ENCODE data around the gene MCF2L2. TPM values are rescaled to one million over a fixed set of nuclear protein-coding genes. Genes with fewer than 3 reads are reported as not detected.

MCF2L2 gene
- total RNA-seq, 1 experiment from 2014 or later, result 5.3 TPM

DNA sequence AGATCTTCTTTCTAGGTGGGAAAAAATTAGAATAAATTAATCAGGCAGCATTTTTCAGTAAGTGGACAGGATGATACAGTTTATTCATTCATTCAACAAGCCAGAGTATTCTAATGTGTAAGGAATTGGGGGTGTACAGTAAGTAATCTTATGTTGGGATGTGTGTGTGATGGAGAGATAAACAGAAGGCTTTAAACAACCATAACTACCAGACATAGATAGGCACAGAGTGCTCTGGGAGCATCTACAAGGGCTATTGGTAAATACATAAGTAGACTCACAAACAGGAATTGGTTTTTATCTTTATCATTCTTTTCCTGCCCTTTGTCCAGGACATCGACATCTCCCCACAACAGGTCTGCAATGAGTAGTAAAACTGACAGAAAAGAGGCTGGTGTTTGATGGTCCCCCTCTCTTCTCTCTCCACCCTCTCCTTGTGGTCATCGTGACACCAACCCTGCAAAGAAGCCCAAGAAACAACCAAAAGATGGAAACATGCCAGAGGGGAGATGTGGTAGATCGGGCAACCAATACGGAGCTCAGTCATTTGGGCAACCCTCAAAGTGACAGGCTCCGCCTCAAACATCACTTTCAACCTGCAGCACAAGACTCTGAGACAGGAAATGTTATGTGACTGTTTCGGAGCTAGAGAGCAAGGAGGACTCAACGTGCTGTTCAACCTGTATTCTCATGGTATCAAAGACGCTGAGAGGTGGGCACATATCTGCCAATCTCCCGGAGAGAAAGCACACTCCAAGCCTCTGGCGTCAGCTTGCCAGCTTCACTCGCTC, 204.0 kb downstream of the MCF2L2 start:
- no peak for DNase-seq
- Histone ChIP-seq H3K4me3 (ENCODE audit: insufficient read depth, low read depth, low read length) (no peak overlapping the region), H3K27me3 (ENCODE audit: control insufficient read depth, insufficient read depth, low read length) (no peaks in the 10 kb centered on the region), H3K36me3 (replicated peaks; ENCODE audit: control insufficient read depth, insufficient read depth, low read length) (no peaks in the 10 kb centered on the region)

DNA sequence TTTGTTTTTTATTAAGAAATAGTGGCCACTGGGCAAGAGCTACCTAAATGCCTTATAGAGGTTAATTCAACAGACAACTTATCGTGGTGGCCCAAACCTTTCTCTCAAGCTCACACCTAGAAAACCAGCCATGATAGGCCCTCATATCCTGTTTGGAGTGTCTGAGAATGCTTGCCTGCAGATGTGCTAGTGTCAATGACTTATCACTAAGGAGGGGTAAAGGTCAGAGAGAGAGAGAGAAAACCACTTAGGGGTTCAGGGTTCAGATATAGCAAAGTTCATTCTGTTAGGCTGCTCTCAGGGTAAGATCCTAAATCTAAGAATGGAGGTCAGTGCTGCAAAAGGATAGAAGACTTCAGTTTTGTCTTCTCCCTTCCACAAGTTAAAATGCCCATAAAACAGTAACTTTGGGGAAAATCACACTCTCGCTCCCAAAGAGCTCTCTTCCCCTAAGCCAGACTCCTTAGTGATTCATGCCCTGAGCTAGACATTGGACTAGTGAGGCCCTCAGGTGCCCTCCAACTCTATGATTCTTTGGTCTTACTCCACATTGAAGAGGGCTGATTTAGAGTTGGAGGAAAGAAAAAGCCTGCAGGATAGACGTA, 205.7 kb downstream of the MCF2L2 start:
- no peaks in the 10 kb centered on the region for H3K27me3 ChIP-seq (ENCODE audit: control insufficient read depth, insufficient read depth, low read length)
- no peaks in the 10 kb centered on the region for H3K36me3 ChIP-seq (replicated peaks; ENCODE audit: control insufficient read depth, insufficient read depth, low read length)
- no peak overlapping the region for H3K4me3 ChIP-seq (ENCODE audit: insufficient read depth, low read depth, low read length)
- no peak for DNase-seq

DNA sequence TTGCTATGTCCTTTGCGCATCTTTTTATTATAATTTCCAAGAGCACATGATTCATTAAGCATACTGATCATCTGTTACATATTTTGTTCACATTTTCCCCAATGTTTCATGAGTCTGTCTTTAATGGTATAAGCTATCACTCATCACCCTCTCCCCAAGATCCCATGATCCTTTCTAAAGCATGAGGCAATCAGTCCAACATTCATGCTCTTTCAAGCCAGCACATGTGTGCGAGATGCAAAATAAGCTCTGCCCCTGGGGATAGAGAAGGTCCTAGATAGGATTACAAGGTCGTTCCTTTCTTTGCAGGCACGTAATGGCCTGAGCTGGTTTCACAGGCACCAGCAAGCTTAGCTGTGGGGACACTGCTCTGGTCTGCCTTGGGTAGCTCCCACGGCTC, 207.6 kb downstream of the MCF2L2 start:
- no peak overlapping the region for H3K4me3 ChIP-seq (ENCODE audit: insufficient read depth, low read depth, low read length)
- no peaks in the 10 kb centered on the region for H3K36me3 ChIP-seq (replicated peaks; ENCODE audit: control insufficient read depth, insufficient read depth, low read length)
- no peaks in the 10 kb centered on the region for H3K27me3 ChIP-seq (ENCODE audit: control insufficient read depth, insufficient read depth, low read length)
- no peak for DNase-seq

DNA sequence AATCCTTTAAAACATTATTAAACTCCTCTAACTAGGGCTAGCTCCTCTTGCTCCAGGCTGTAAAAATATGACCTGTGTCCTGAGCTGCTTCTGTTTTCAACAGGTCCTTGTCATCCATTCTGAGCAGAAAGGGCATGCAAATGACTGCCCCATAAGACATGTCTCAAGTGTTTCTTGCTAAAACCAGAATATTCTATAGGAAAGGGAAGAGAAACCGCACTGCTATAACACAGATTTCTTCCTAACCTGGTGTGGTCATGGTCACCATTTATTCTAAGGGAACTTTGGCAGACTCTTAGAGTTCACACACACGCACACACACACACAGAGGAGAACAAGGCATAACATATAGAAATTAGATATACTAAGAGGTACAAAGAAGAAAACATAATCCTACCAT, 209.6 kb downstream of the MCF2L2 start:
- Histone ChIP-seq H3K27me3 (ENCODE audit: control insufficient read depth, insufficient read depth, low read length) (no peaks in the 10 kb centered on the region), H3K4me3 (ENCODE audit: insufficient read depth, low read depth, low read length) (no peak overlapping the region), H3K36me3 (replicated peaks; ENCODE audit: control insufficient read depth, insufficient read depth, low read length) (no peaks in the 10 kb centered on the region)
- DNase-seq, result no peak

DNA sequence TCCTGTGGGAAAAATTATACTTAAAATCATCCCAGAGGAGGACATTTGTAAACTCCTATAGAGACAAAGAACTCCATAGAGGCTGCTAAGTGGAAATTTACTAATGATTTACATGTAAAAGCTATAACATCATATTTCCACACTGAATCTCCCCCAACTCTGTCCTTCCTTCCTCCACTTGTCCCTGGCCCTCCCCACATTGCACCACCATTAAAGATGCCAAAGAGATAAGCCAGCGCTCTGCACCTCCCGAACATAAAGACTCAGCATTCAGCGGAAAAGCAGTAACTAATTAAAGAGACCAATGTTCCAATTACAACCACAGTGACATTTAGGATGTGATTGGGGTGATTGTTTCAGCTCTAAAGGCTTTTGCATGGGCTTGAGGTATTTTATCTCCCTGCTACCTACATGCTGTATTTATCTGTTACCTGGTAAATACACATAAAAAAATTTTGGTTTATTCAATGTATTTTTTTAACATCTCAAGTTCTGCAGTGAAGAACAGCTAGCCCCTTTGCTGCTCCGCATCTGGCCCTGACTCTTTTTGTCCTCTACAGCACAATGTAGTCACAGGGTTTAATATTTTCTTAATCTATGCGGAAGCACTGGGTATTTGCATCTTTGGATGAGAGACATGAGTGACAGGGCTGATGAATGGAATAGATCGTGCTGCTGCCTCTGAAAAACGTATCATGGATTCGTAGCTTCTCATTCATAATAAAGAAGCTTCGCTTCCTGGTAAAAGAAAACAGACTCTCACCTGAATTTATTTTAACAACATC, 210.7 kb downstream of the MCF2L2 start:
- no peak for DNase-seq
- no peak overlapping the region for H3K4me3 ChIP-seq (ENCODE audit: insufficient read depth, low read depth, low read length)
- H3K27me3 ChIP-seq (ENCODE audit: control insufficient read depth, insufficient read depth, low read length), result no peaks in the 10 kb centered on the region
- H3K36me3 ChIP-seq (replicated peaks; ENCODE audit: control insufficient read depth, insufficient read depth, low read length), result no peaks in the 10 kb centered on the region

DNA sequence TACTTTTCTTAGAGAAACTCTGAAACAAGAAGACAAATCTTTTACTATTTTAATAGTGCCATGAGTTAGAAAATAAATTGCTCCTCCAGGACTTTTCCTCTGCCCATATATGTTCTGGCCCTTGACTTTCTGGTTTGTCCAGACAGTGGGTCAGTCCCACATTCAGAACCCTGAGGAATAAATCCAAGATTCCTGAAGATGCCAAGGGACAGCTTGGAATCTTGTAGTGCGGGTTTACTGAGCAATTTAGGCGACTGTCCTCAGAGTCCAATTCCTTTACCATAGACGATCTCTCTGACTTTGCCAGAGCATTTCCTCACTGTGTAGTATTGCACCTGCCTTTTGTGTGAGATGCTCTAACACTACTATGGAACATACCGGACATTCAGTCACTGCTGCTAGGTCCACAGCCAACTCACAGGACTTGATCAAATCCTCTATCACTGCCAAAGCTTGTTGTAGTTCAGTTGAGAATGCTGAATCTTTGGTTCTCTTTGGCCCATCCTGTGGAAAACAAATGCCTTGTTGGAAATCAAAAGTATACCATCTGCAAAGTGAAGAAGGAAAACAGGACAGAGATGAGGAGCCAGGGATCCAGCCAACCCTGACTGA, 212.7 kb downstream of the MCF2L2 start:
- Histone ChIP-seq H3K27me3 (ENCODE audit: control insufficient read depth, insufficient read depth, low read length) (no peaks in the 10 kb centered on the region), H3K36me3 (replicated peaks; ENCODE audit: control insufficient read depth, insufficient read depth, low read length) (no peaks in the 10 kb centered on the region), H3K4me3 (ENCODE audit: insufficient read depth, low read depth, low read length) (no peak overlapping the region)
- DNase-seq, result no peak

DNA sequence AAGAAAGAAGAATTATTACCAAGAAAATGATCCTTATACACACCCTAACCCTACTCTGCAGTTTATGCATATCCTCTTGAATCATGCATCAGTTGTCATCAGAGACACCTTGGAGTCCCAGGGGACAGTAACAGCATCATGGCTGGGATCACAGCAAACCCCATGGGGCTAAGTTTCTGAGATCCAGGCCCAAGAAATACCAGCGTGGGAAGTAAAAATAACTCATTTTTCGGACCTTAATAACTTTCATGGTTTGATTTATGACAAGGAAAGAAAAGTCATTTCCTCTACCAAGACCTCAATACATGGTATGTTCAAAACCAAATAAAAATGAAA, 214.2 kb downstream of the MCF2L2 start:
- no peak for DNase-seq
- H3K4me3 ChIP-seq (ENCODE audit: insufficient read depth, low read depth, low read length), result no peak overlapping the region

DNA sequence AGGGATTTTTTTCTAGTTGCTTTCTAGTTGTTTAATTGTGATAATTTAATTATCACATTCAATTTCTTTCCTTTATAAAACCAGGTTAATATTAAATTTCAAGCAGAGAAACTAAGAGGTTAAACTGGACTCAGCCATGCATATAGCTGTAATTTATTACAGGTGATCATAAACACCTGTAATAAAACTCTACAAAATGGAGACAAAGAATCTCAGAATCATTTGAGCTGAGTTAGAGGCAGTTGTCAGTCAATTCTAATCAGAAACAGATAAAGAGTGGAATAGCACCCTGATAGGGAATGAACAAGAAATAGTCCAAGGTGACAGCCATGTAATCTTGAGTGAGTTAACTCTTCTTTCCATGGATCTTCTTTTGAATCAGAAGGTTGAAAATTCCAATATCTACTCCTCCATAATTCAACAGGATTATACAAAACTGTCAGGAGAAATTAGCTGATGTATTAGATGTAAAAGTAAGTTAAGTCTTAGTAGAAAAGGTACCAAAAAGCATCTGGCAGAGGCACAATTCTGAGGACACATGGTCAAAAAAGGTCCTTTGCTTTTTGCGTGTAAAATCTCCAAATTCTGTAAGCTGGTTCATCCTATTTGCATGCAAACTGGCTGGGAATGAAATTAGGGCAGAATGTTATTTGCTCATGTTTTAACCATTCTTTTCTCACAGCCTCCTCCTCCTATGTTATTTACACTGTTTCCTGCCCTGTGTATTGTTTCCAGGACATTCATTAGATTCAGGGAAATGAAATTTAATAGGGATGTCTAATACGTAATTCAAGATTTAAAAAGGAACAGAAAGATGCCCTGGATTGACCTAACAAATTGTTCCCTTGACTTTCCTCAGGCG, 214.8 kb downstream of the MCF2L2 start:
- no peak for DNase-seq
- Histone ChIP-seq H3K36me3 (replicated peaks; ENCODE audit: control insufficient read depth, insufficient read depth, low read length) (no peaks in the 10 kb centered on the region), H3K4me3 (ENCODE audit: insufficient read depth, low read depth, low read length) (no peak overlapping the region), H3K27me3 (ENCODE audit: control insufficient read depth, insufficient read depth, low read length) (no peaks in the 10 kb centered on the region)

More for the DNA sequence above, 214.2 kb downstream of the MCF2L2 start:
- Histone ChIP-seq H3K27me3 (ENCODE audit: control insufficient read depth, insufficient read depth, low read length) (no peaks in the 10 kb centered on the region), H3K36me3 (replicated peaks; ENCODE audit: control insufficient read depth, insufficient read depth, low read length) (no peaks in the 10 kb centered on the region)

DNA sequence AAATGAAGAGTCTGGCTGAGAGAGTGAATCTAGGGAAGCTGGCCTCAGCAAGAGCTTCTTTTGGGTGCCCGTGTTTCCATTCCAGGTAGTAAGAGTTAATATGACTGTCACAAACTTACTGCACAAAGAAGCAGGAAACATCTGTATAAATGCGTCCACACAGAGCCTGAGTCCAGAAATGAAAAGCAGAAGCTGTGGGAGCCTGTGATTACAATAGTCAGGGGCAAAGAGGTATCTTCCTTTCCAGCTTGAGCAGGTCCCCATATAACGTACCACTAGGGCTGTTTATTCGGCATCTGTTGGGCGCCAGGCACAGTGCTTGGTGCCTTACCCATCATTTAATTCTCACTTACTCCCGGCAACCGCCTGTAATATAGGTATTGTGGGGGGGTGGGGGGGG, 215.9 kb downstream of the MCF2L2 start:
- no peak overlapping the region for H3K4me3 ChIP-seq (ENCODE audit: insufficient read depth, low read depth, low read length)
- H3K27me3 ChIP-seq (ENCODE audit: control insufficient read depth, insufficient read depth, low read length), result no peaks in the 10 kb centered on the region
- no peaks in the 10 kb centered on the region for H3K36me3 ChIP-seq (replicated peaks; ENCODE audit: control insufficient read depth, insufficient read depth, low read length)
- DNase-seq, result no peak

DNA sequence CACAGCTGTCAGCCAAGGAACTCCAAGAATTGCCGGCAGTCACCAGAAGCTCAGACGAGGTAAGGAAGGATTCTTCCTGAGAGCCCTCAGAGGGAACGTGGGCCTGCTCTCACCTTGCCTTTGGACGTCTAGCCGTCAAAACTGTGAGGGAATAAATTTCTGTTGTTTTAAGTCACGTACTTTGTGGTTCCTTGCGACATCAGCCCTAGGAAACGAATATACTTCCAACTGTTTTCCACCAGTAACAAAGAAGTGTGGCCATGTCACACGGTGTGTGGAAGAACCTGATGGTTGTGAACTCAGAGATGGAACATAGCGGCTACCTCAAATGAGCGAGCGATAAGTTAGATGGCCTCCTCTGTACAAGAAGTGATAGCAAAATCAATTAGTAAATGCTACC, 216.3 kb downstream of the MCF2L2 start:
- Histone ChIP-seq H3K36me3 (replicated peaks; ENCODE audit: control insufficient read depth, insufficient read depth, low read length) (no peaks in the 10 kb centered on the region), H3K4me3 (ENCODE audit: insufficient read depth, low read depth, low read length) (no peak overlapping the region), H3K27me3 (ENCODE audit: control insufficient read depth, insufficient read depth, low read length) (no peaks in the 10 kb centered on the region)
- no peak for DNase-seq

DNA sequence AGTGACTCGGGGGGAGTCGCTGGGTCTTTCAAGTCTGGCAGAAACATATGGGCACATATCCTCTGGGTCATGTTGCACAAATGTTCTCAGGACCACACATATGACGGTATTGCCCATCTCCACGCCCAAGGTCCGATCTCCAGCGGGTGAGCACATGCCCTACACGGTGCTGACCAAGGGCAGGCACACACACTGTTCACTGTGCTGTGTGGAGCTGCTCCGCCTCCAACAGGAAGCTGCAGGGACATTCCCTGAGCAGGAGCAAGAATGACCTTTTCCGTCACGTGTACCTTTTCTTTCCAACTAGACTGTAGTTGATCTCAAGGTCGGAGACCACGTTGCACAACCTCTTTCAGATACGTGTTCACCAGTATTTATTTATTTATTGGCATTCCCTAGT, 217.1 kb downstream of the MCF2L2 start:
- DNase-seq, result no peak
- H3K27me3 ChIP-seq (ENCODE audit: control insufficient read depth, insufficient read depth, low read length), result no peaks in the 10 kb centered on the region
- H3K36me3 ChIP-seq (replicated peaks; ENCODE audit: control insufficient read depth, insufficient read depth, low read length), result no peaks in the 10 kb centered on the region
- no peak overlapping the region for H3K4me3 ChIP-seq (ENCODE audit: insufficient read depth, low read depth, low read length)

DNA sequence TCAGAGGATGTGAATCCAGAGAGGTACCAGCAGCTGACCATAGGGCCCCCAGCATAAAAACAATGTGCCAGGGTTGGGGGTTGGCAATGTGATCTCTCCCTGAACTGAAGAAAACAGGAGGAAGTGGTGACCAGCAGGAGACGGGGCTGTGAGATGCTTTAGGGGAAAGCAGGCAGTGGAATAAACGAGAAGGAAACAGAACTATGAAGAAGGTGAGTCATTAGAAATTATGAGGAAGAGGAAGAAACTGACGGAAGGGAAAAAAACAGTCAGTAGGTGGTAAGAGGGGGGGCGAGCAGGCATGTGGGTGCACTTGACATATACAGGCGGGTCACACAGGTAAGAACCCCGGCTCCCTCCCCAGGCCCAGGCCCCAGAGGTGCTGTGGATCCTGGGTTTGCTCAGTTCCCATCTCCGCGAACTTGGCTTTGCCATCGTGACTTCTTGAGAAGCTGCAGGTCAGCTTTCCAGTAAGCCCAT, 217.5 kb downstream of the MCF2L2 start:
- no peaks in the 10 kb centered on the region for H3K36me3 ChIP-seq (replicated peaks; ENCODE audit: control insufficient read depth, insufficient read depth, low read length)
- no peak overlapping the region for H3K4me3 ChIP-seq (ENCODE audit: insufficient read depth, low read depth, low read length)
- DNase-seq, result no peak
- H3K27me3 ChIP-seq (ENCODE audit: control insufficient read depth, insufficient read depth, low read length), result no peaks in the 10 kb centered on the region

DNA sequence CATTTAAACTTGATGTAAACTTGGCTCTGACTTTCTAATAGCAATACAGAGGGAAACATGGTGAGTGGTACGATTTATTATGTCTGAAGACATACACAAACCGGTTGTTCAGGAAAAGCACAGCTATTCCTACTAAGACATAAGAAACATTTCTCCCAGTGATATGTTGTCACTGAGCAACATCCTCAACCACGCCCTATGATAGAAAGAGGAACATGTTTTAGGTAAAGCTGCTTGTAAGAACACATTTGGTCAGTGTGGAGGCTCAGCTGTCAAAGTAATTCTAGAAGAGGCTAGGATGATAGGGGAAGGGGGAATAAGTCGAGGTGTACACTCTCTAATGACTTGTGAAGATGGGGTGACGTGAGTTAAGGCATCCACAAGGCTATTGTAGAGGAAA, 218.1 kb downstream of the MCF2L2 start:
- no peaks in the 10 kb centered on the region for H3K36me3 ChIP-seq (replicated peaks; ENCODE audit: control insufficient read depth, insufficient read depth, low read length)
- H3K4me3 ChIP-seq (ENCODE audit: insufficient read depth, low read depth, low read length), result no peak overlapping the region
- H3K27me3 ChIP-seq (ENCODE audit: control insufficient read depth, insufficient read depth, low read length), result no peaks in the 10 kb centered on the region
- DNase-seq, result no peak

DNA sequence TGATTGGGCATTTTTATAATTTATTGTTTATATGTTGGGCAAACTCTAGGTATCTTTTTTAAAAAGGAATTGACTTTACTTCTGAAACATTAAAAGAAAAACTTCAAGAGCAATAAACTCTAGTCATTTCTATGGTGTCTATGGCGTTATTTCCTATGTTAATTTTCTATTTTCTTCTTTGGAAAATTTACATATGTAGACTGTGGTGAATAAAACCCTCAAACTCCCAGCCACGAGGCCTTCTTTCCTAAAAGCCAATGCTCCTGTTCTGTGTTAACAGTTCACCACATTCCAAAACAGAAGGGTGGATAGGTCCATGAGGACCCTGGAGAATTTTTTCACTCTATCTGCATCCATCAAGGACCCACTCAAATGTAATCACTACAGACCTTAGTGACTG, 219.6 kb downstream of the MCF2L2 start:
- Histone ChIP-seq H3K36me3 (replicated peaks; ENCODE audit: control insufficient read depth, insufficient read depth, low read length) (no peaks in the 10 kb centered on the region), H3K27me3 (ENCODE audit: control insufficient read depth, insufficient read depth, low read length) (no peaks in the 10 kb centered on the region), H3K4me3 (ENCODE audit: insufficient read depth, low read depth, low read length) (no peak overlapping the region)
- DNase-seq, result no peak
